Liver (tissue), 9 donors: Measurements from ENCODE around the gene PIP5K1C. TPM values are rescaled to one million over a fixed set of nuclear protein-coding genes. Genes with fewer than 3 reads are reported as not detected.

ENCODE experiments used
- DNase-seq: peaks from one replicate; pipeline ENCODE4 v3.0.0-alpha.2; 2017; ENCODE audit warnings: low spot score
- H3K27ac ChIP-seq, 2 donors: one replicate each; pipeline ENCODE4 v1.7.0; 2013; ENCODE audit warnings: inconsistent platforms in 2 of 2, low read length in 2 of 2, control low read depth in 1 of 2, low read depth in 1 of 2, mild to moderate bottlenecking in 1 of 2
- H3K27me3 ChIP-seq, 4 donors: one replicate each; pipeline versions ENCODE4 v1.6.1 to v1.7.0; 2013; ENCODE audit warnings: low read length in 3 of 4, inconsistent platforms in 1 of 4, mild to moderate bottlenecking in 1 of 4, moderate library complexity in 1 of 4; ENCODE audit not compliant: control insufficient read depth in 4 of 4, insufficient read depth in 4 of 4
- H3K36me3 ChIP-seq, 4 donors: one replicate each; pipeline versions ENCODE4 v1.6.1 to v1.7.0; 2013; ENCODE audit warnings: low read length in 3 of 4, mild to moderate bottlenecking in 3 of 4, low read depth in 1 of 4, moderate library complexity in 1 of 4; ENCODE audit not compliant: control insufficient read depth in 4 of 4, insufficient read depth in 3 of 4
- H3K4me1 ChIP-seq, 4 donors: one replicate each; pipeline versions ENCODE4 v1.6.1 to v1.7.0; 2013; ENCODE audit warnings: low read length in 3 of 4, mild to moderate bottlenecking in 3 of 4, moderate library complexity in 1 of 4; ENCODE audit not compliant: control insufficient read depth in 4 of 4, insufficient read depth in 4 of 4
- H3K4me3 ChIP-seq, 3 donors: one replicate each; pipeline versions ENCODE4 v1.6.1 to v1.7.0; 2013; ENCODE audit warnings: low read length in 3 of 3, control low read depth in 1 of 3, low read depth in 1 of 3, mild to moderate bottlenecking in 1 of 3
- H3K9ac ChIP-seq, 2 donors: one replicate each; pipeline ENCODE4 v1.7.0; 2013; ENCODE audit warnings: low read length in 2 of 2, mild to moderate bottlenecking in 2 of 2, moderate library complexity in 2 of 2, control low read depth in 1 of 2, low read depth in 1 of 2
- H3K9me3 ChIP-seq, 4 donors: one replicate each; pipeline versions ENCODE4 v1.6.1 to v1.7.0; 2013; ENCODE audit warnings: low read length in 3 of 4; ENCODE audit not compliant: control insufficient read depth in 4 of 4
- EGR1 ChIP-seq, 2 donors: IDR thresholded peaks; 2 replicates each; pipeline ENCODE4 v1.6.1; 2016 to 2018; ENCODE audit warnings: antibody characterized with exemption in 2 of 2, low read depth in 2 of 2
- FOXA1 ChIP-seq: IDR thresholded peaks from 2 replicates; pipeline ENCODE4 v1.6.1; 2016; ENCODE audit warnings: antibody characterized with exemption
- FOXA2 ChIP-seq: IDR thresholded peaks from 2 replicates; pipeline ENCODE4 v1.6.1; 2016; ENCODE audit warnings: antibody characterized with exemption
- HNF4A ChIP-seq, 2 donors: conservative IDR thresholded peaks; 2 replicates each; pipeline ENCODE4 v1.6.1; 2016; ENCODE audit warnings: antibody characterized with exemption in 2 of 2, mild to moderate bottlenecking in 2 of 2
- HNF4G ChIP-seq: IDR thresholded peaks from 2 replicates; pipeline ENCODE4 v1.6.1; 2016; ENCODE audit warnings: antibody characterized with exemption
- JUND ChIP-seq, 2 donors: IDR thresholded peaks; 2 replicates each; pipeline ENCODE4 v1.6.1; 2016; ENCODE audit warnings: antibody characterized with exemption in 2 of 2
- MAX ChIP-seq: IDR thresholded peaks from 2 replicates; pipeline ENCODE4 v1.6.1; 2016; ENCODE audit warnings: antibody characterized with exemption
- NR2F2 ChIP-seq: IDR thresholded peaks from 2 replicates; pipeline ENCODE4 v1.6.1; 2016; ENCODE audit warnings: antibody characterized with exemption
- RAD21 ChIP-seq, 2 donors: IDR thresholded peaks; 2 replicates each; pipeline ENCODE4 v1.6.1; 2016; ENCODE audit warnings: antibody characterized with exemption in 2 of 2, mild to moderate bottlenecking in 2 of 2
- SP1 ChIP-seq: IDR thresholded peaks from 2 replicates; pipeline ENCODE4 v1.6.1; 2018; ENCODE audit warnings: antibody characterized with exemption, mild to moderate bottlenecking
- TAF1 ChIP-seq: conservative IDR thresholded peaks from 2 replicates; pipeline ENCODE4 v1.6.1; 2016; ENCODE audit warnings: antibody characterized with exemption, mild to moderate bottlenecking
- YY1 ChIP-seq: IDR thresholded peaks from 2 replicates; pipeline ENCODE4 v1.6.1; 2016; ENCODE audit warnings: antibody characterized with exemption, mild to moderate bottlenecking
- WGBS: extraction: QIAGEN DNeasy Blood & Tissue Kit; methylation state at CpG from one replicate; pipeline ENCODE4 v1.1.7; 2013; 5-methylcytosine and 5-hydroxymethylcytosine counted together
- polyA plus RNA-seq, 2 donors: library from polyadenylated mRNA; stranded (reverse) in 1 of 2; unstranded in 1 of 2; fragments of 200-250 nt in 1 of 2; fragments of >200 nt in 1 of 2; fragmentation: Nextera tagmentation in 1 of 2; extraction: Ambion mirVana in 1 of 2; gene quantifications; one replicate each; pipeline versions ENCODE4 v1.2.1 to v1.2.3, GENCODE V29; 2013 to 2015
- total RNA-seq, 2 donors: library from RNA; depleted of rRNA; stranded (reverse); fragments of >200 nt; gene quantifications; one replicate each; pipeline ENCODE4 v1.2.3, GENCODE V29; 2014
- TF ChIP-seq, protein P1 (sequence below): IDR thresholded peaks from 2 replicates; pipeline ENCODE4 v1.6.1; 2016; ENCODE audit warnings: antibody characterized with exemption, mild to moderate bottlenecking
- TF ChIP-seq, protein P2 (sequence below): IDR thresholded peaks from 2 replicates; pipeline ENCODE4 v1.6.1; 2016; ENCODE audit warnings: antibody characterized with exemption
- TF ChIP-seq, protein P3 (sequence below): fragments of 150-350 bp; IDR thresholded peaks from 2 replicates; pipeline ENCODE4 v1.5.1; 2017; ENCODE audit warnings: improper control_type of control experiment, low read depth, low read length; ENCODE audit not compliant: missing input control
- TF ChIP-seq, protein P4 (sequence below): IDR thresholded peaks from 2 replicates; pipeline ENCODE4 v1.6.1; 2016; ENCODE audit warnings: antibody characterized with exemption
- donor health status: healthy.
- donor health status: healthy.
- donor health status: healthy.
- donor health status: healthy.
- donor health status: healthy.

PIP5K1C gene
- total and polyA plus RNA-seq, 4 donors, result 1.8 to 7.4 (median 6.0) TPM

DNA sequence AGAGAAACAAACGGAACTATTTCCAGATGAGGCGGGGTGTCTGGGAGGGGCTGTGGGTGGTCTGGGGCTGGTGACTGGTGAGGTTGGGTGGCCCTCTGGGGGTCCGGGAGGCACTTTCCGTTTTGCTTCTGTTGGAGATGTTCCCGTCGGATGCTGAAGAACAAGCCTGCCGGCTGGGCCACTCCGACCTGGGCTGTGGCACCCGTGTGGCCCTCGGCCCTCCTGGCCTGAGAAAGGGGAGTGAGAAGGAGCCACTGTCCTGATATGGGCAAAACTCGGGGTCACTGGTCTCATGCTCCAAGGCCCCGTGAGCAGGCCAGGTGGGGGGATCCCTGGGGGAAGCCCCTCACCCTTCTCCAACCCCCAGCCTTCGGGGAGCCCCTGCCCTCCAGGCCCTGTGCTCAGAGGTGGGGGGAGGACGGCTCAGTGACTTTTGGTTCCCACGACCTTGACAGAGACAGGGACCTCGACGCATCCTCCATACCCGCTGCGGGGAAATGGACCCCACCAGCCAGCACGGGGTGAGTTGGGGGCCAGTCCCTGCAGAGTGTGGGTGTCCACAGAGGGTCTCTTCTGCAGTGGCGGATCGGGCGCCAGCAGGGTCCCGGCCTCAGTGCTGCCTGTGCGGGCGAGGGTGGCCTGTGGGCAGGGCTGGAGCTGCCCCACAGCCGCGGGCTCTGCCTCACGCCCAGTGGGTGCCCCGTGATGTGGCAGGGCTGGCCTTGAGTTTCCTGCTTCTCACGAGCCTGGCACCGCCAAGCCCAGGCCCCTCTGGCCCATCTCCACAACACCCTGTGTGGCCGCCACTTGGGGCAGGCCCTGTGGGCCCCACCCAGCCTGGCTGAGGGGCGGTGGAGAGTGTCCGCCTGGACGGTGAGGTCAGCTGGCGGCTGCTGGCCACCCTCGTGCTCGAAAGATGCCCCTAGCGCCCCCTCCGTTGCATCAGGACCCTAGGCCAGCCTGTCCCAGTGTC is 89.2 kb downstream of the PIP5K1C start:
- Histone ChIP-seq H3K27me3 (no peaks in the 10 kb centered on the region), H3K4me3 (no peak overlapping the region), H3K9me3 (no peaks in the 10 kb centered on the region), H3K27ac (no peak overlapping the region), H3K4me1 (peaks cover 0 to 7% (median 4%) of the 10 kb centered on the region in 4 donors), H3K9ac (no peak overlapping the region), H3K36me3 (peaks cover 4 to 18% (median 7%) of the 10 kb centered on the region in 4 donors)
- 90% methylated on average over 41 of the region's 41 CpGs for WGBS
- DNase-seq, result no peak
- TF ChIP-seq HNF4G, result no peak
- no peak for TF ChIP-seq FOXA2
- TF ChIP-seq, protein P1, sequence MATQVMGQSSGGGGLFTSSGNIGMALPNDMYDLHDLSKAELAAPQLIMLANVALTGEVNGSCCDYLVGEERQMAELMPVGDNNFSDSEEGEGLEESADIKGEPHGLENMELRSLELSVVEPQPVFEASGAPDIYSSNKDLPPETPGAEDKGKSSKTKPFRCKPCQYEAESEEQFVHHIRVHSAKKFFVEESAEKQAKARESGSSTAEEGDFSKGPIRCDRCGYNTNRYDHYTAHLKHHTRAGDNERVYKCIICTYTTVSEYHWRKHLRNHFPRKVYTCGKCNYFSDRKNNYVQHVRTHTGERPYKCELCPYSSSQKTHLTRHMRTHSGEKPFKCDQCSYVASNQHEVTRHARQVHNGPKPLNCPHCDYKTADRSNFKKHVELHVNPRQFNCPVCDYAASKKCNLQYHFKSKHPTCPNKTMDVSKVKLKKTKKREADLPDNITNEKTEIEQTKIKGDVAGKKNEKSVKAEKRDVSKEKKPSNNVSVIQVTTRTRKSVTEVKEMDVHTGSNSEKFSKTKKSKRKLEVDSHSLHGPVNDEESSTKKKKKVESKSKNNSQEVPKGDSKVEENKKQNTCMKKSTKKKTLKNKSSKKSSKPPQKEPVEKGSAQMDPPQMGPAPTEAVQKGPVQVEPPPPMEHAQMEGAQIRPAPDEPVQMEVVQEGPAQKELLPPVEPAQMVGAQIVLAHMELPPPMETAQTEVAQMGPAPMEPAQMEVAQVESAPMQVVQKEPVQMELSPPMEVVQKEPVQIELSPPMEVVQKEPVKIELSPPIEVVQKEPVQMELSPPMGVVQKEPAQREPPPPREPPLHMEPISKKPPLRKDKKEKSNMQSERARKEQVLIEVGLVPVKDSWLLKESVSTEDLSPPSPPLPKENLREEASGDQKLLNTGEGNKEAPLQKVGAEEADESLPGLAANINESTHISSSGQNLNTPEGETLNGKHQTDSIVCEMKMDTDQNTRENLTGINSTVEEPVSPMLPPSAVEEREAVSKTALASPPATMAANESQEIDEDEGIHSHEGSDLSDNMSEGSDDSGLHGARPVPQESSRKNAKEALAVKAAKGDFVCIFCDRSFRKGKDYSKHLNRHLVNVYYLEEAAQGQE, result no peak
- TF ChIP-seq HNF4A (conservative IDR thresholded peaks at IDR 0.05), result no peak
- TF ChIP-seq, protein P2, sequence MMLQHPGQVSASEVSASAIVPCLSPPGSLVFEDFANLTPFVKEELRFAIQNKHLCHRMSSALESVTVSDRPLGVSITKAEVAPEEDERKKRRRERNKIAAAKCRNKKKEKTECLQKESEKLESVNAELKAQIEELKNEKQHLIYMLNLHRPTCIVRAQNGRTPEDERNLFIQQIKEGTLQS, result no peak
- no peak for TF ChIP-seq SP1
- TF ChIP-seq, protein P3, sequence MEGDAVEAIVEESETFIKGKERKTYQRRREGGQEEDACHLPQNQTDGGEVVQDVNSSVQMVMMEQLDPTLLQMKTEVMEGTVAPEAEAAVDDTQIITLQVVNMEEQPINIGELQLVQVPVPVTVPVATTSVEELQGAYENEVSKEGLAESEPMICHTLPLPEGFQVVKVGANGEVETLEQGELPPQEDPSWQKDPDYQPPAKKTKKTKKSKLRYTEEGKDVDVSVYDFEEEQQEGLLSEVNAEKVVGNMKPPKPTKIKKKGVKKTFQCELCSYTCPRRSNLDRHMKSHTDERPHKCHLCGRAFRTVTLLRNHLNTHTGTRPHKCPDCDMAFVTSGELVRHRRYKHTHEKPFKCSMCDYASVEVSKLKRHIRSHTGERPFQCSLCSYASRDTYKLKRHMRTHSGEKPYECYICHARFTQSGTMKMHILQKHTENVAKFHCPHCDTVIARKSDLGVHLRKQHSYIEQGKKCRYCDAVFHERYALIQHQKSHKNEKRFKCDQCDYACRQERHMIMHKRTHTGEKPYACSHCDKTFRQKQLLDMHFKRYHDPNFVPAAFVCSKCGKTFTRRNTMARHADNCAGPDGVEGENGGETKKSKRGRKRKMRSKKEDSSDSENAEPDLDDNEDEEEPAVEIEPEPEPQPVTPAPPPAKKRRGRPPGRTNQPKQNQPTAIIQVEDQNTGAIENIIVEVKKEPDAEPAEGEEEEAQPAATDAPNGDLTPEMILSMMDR, result no peak
- TF ChIP-seq JUND (IDR thresholded peaks at IDR 0.05), result no peak
- no peak for TF ChIP-seq TAF1
- TF ChIP-seq FOXA1, result no peak
- no peak for TF ChIP-seq NR2F2
- TF ChIP-seq MAX, result no peak
- no peak for TF ChIP-seq YY1

DNA sequence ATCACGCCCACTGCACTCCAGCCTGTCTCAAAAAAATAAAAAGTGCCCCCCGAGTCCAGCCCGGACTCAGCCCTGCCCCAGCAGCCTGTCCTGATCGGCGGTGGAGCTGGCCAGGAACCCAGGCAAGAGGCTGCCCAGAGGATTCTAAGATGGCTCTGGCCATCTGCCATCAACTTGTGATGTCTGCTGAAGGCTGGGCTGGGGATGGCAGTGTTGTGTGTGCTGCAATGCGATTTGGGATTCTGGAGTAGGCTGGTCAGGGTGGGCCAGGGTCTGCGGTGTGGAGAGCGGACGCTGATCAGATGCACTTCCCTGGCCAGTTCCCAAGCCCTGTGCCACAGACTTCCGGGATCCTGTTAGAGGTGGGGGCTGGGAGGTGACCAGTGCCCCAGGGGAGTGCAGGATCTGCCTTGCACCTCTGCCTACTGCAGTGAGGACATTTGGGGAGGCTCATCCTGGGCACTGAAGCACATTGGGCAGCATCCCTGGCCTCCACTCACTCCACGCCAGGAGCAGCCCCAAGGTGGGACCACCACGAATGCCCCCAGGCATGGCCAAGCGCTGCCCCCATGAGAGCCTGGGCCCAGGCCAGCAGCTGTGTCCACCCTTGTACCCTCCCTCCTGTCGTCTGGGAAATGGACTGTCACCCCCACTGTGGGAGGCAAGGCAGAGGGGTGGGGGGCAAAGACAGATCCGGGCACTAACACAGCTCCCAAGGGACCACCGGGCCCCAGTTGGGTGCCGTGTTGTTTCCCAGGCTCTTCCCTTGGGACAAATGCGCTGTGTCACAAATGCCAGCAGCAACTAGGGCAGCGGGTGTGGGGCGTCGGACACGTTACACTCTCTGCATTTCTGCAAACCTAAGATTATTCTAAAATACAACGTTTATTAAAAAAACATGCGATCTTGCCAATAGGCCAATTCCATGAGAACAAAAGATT is 90.2 kb downstream of the PIP5K1C start:
- Histone ChIP-seq H3K9me3 (no peaks in the 10 kb centered on the region), H3K4me3 (no peak overlapping the region), H3K9ac (no peak overlapping the region), H3K27ac (peak overlapping the region; percentile 25 to 73), H3K36me3 (peaks cover 4 to 18% (median 7%) of the 10 kb centered on the region in 4 donors), H3K4me1 (peaks cover 0 to 8% (median 4%) of the 10 kb centered on the region in 4 donors), H3K27me3 (no peaks in the 10 kb centered on the region)
- WGBS, result 77% methylated on average over 24 of the region's 24 CpGs
- TF ChIP-seq, protein P1, result no peak
- TF ChIP-seq YY1, result no peak
- no peak for TF ChIP-seq FOXA1
- no peak for TF ChIP-seq RAD21 (IDR thresholded peaks at IDR 0.05)
- TF ChIP-seq EGR1 (IDR thresholded peaks at IDR 0.05; ENCODE audit: low read depth in 2 of 2), result no peak
- no peak for TF ChIP-seq NR2F2
- no peak for TF ChIP-seq JUND (IDR thresholded peaks at IDR 0.05)
- TF ChIP-seq, protein P4, sequence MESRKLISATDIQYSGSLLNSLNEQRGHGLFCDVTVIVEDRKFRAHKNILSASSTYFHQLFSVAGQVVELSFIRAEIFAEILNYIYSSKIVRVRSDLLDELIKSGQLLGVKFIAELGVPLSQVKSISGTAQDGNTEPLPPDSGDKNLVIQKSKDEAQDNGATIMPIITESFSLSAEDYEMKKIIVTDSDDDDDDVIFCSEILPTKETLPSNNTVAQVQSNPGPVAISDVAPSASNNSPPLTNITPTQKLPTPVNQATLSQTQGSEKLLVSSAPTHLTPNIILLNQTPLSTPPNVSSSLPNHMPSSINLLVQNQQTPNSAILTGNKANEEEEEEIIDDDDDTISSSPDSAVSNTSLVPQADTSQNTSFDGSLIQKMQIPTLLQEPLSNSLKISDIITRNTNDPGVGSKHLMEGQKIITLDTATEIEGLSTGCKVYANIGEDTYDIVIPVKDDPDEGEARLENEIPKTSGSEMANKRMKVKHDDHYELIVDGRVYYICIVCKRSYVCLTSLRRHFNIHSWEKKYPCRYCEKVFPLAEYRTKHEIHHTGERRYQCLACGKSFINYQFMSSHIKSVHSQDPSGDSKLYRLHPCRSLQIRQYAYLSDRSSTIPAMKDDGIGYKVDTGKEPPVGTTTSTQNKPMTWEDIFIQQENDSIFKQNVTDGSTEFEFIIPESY, result no peak
- no peak for TF ChIP-seq TAF1
- DNase-seq, result no peak
